HT-29 (cell line): Measurements from ENCODE around the gene CNIH1. TPM values are rescaled to one million over a fixed set of nuclear protein-coding genes. Genes with fewer than 3 reads are reported as not detected.

Source experiments
- DNase-seq: peaks from one replicate; pipeline ENCODE4 v3.0.0-alpha.2; 2015; ENCODE audit warnings: low spot score
- total RNA-seq: library from RNA; depleted of rRNA; stranded (reverse); fragments of >200 nt; shearing (Covaris generic); gene quantifications from 2 replicates; pipeline ENCODE4 v1.2.3, GENCODE V29; 2014; rRNA removed

The CNIH1 gene
- total RNA-seq = 23.0 and 41.3 TPM in 2 replicates

- peak; percentile 91 for DNase-seq
These were observed at the start of gene CNIH1 for GRCh38 chr14:54440873-54441868. TSS of gene CNIH1 (minus strand) at chr14:54441374. CDS start at chr14:54441327, 47 bp downstream.

- DNase-seq = peak; percentile 25
These were observed 49.4 kb upstream of the CNIH1 start for GRCh38 chr14:54490445-54491175.

- DNase-seq = peak; percentile 30
These were observed 48.7 kb upstream of the CNIH1 start for GRCh38 chr14:54489731-54490444.

- no peak for DNase-seq
These were observed 48.1 kb upstream of the CNIH1 start for GRCh38 chr14:54489318-54489683.

GRCh38 chr14:54488646-54489317, 47.6 kb upstream of the CNIH1 start, which contains the start of gene GMFB:
TSS of gene GMFB (minus strand) at chr14:54488980. CDS start at chr14:54488927, 53 bp downstream.
- peak; percentile 78 for DNase-seq

- DNase-seq = no peak
These were observed 47.1 kb upstream of the CNIH1 start for GRCh38 chr14:54488318-54488645.

- DNase-seq = peak; percentile 34
These were observed 46.6 kb upstream of the CNIH1 start for GRCh38 chr14:54487771-54488170.

GRCh38 chr14:54486685-54487084, 45.5 kb upstream of the CNIH1 start:
- no peak for DNase-seq

- no peak for DNase-seq
These were observed 42.7 kb upstream of the CNIH1 start for GRCh38 chr14:54483846-54484245.

GRCh38 chr14:54483073-54483745, 42.0 kb upstream of the CNIH1 start:
- no peak for DNase-seq

GRCh38 chr14:54481695-54482094, 40.5 kb upstream of the CNIH1 start:
- no peak for DNase-seq

- no peak for DNase-seq
These were observed 39.8 kb upstream of the CNIH1 start for GRCh38 chr14:54480830-54481562.

GRCh38 chr14:54478636-54479215, 37.6 kb upstream of the CNIH1 start:
- no peak for DNase-seq

GRCh38 chr14:54475911-54476310, 34.7 kb upstream of the CNIH1 start:
- DNase-seq = no peak

- no peak for DNase-seq
These were observed 34.2 kb upstream of the CNIH1 start for GRCh38 chr14:54475187-54475899.

GRCh38 chr14:54474232-54474793, 33.1 kb upstream of the CNIH1 start:
- DNase-seq = no peak

GRCh38 chr14:54472315-54472714, 31.1 kb upstream of the CNIH1 start:
- DNase-seq = no peak

GRCh38 chr14:54471641-54472040, 30.5 kb upstream of the CNIH1 start:
- no peak for DNase-seq

GRCh38 chr14:54470701-54471100, 29.5 kb upstream of the CNIH1 start:
- DNase-seq = peak; percentile 77
